Measurements from ENCODE around the gene RTN4RL2. TPM values are rescaled to one million over a fixed set of nuclear protein-coding genes. Genes with fewer than 3 reads are reported as not detected.
A peak's percentile ranks its signal among the peaks of the same experiment; 100 is the strongest.

The RTN4RL2 gene
- total and polyA plus RNA-seq, 12 donors: 0.33 to 1.5 (median 0.90) TPM

DNA sequence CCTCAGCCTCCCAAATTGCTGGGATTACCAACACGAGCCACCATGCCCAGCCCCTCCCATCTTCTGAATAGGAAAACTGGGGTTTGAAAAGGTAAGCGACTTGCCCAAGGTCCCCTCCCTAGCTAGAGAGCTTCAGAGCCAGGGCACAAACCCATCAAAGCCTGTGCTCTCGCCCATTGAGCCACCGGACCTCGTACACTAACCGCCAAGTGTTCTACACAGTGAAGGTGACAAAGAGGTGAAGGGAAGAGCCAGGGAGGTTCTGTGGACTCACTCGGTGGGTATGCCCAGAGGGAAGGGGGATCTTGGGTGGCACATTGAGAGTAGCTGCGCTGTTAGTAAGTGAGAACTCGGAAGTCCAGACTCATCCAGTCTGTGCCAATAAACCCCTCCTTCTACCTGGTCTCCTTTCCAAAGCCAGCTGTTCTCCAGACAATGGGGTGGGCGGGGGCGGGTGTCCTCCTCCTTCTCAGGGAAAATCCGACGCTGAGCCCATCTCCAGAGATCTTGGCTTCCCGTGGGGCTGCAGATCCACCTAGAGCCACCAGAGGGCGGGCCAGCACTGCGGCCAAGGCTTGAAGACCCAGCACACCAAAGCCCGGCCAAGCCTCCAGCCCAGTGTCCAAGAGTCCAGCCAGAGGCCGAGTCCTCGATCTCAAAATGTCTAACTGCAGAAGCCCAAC, 3.2 kb upstream of the RTN4RL2 start:
- TF ChIP-seq, protein P1, sequence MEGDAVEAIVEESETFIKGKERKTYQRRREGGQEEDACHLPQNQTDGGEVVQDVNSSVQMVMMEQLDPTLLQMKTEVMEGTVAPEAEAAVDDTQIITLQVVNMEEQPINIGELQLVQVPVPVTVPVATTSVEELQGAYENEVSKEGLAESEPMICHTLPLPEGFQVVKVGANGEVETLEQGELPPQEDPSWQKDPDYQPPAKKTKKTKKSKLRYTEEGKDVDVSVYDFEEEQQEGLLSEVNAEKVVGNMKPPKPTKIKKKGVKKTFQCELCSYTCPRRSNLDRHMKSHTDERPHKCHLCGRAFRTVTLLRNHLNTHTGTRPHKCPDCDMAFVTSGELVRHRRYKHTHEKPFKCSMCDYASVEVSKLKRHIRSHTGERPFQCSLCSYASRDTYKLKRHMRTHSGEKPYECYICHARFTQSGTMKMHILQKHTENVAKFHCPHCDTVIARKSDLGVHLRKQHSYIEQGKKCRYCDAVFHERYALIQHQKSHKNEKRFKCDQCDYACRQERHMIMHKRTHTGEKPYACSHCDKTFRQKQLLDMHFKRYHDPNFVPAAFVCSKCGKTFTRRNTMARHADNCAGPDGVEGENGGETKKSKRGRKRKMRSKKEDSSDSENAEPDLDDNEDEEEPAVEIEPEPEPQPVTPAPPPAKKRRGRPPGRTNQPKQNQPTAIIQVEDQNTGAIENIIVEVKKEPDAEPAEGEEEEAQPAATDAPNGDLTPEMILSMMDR (IDR thresholded peaks at IDR 0.05): peak; percentile 99
- peak; percentile 89 to 90 for DNase-seq
- Histone ChIP-seq H3K27me3 (peaks cover 13 to 52% (median 44%) of the 10 kb centered on the region in 7 donors), H3K4me3 (peak overlapping the region in 1 of 10 donors; percentile 16), H3K36me3 (no peaks in the 10 kb centered on the region), H3K9me3 (no peaks in the 10 kb centered on the region), H3K27ac (no peak overlapping the region), H3K4me1 (peaks cover 4 to 42% (median 35%) of the 10 kb centered on the region in 9 donors)
- WGBS, 2 donors: 9 to 10% methylated on average over 19 of the region's 19 CpGs
- intact Hi-C loops (cut with DNase I): loop anchor here (2.0 to 10.0 kb wide), 12 partner anchors 70 to 1058 kb away; partner anchors contain the start of genes YPEL4 (in 5 of the 10) and TIMM10 (in 1 of the 10)
- peak; percentile 85 to 92 (median 87) for ATAC-seq

- H3K4me3 ChIP-seq: peak overlapping the region in 1 of 10 donors; percentile 16
- H3K27ac ChIP-seq: no peak overlapping the region
- no peaks in the 10 kb centered on the region for H3K9me3 ChIP-seq
- WGBS, 2 donors: 7 to 19% methylated on average over 7 of the region's 7 CpGs
- H3K36me3 ChIP-seq: no peaks in the 10 kb centered on the region
- intact Hi-C loops (cut with DNase I): loop anchor here (1.0 to 10.0 kb wide), 15 partner anchors 23 to 1057 kb away; partner anchors contain the start of genes YPEL4 (in 5 of the 10) and TIMM10 (in 1 of the 10)
- H3K4me1 ChIP-seq: peaks cover 4 to 42% (median 35%) of the 10 kb centered on the region in 9 donors
- TF ChIP-seq, protein P1 (IDR thresholded peaks at IDR 0.05): peak in 3 of 9 donors; percentile 8 to 38 (median 14)
- DNase-seq (no peak), ATAC-seq (peak in 1 of 8 donors; percentile 3)
- H3K27me3 ChIP-seq: peaks cover 13 to 56% (median 47%) of the 10 kb centered on the region in 7 donors
Measured at GRCh38 chr11:57457643-57458023, 2.7 kb upstream of the RTN4RL2 start.

DNA sequence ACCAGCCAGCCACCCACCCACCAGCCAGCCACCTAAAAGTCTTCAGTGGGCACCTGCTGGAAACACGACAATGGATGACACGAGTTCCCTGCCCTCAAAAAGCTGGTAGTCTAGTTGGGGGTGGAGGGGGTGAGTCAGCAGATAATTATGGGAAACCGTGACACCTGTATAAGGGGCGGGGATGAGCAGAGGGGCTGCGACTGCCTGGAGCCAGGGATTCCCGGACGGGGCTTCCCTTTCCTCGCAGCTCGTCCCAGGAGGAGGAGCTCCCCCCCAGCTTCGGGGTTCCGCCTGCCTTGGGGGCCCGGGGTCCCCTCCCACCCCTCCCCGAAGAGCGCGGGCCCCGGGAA, 2.3 kb upstream of the RTN4RL2 start:
- Histone ChIP-seq H3K27ac (peak overlapping the region in 1 of 10 donors; percentile 6), H3K4me1 (peaks cover 4 to 42% (median 35%) of the 10 kb centered on the region in 9 donors), H3K9me3 (no peaks in the 10 kb centered on the region), H3K27me3 (peaks cover 13 to 59% (median 47%) of the 10 kb centered on the region in 7 donors), H3K36me3 (no peaks in the 10 kb centered on the region), H3K4me3 (peak overlapping the region in 9 of 10 donors; percentile 35 to 57 (median 51))
- ATAC-seq (peak in 2 of 8 donors; percentile 5 to 8), DNase-seq (no peak)
- WGBS, 2 donors: 2 to 4% methylated on average over 9 to 16 of the region's 16 CpGs
- TF ChIP-seq, protein P1 (IDR thresholded peaks at IDR 0.05): no peak
- intact Hi-C loops (cut with DNase I): loop anchor here (1.0 to 10.0 kb wide), 13 partner anchors 23 to 1057 kb away; partner anchors contain the start of gene YPEL4 (in 5 of the 10)

- DNase-seq (peak; percentile 52 to 70), ATAC-seq (peak; percentile 43 to 70 (median 55))
- peak overlapping the region in 9 of 10 donors; percentile 35 to 57 (median 51) for H3K4me3 ChIP-seq
- H3K9me3 ChIP-seq: no peaks in the 10 kb centered on the region
- peaks cover 13 to 64% (median 47%) of the 10 kb centered on the region in 7 donors for H3K27me3 ChIP-seq
- WGBS, 2 donors: 0 to 1% methylated on average over 38 to 44 of the region's 44 CpGs
- intact Hi-C loops (cut with DNase I): loop anchor here (1.0 to 10.0 kb wide), 13 partner anchors 22 to 1056 kb away; partner anchors contain the start of gene YPEL4 (in 5 of the 10)
- H3K27ac ChIP-seq: peak overlapping the region in 2 of 10 donors; percentile 6 to 20
- H3K36me3 ChIP-seq: no peaks in the 10 kb centered on the region
- peaks cover 4 to 42% (median 35%) of the 10 kb centered on the region in 9 donors for H3K4me1 ChIP-seq
- TF ChIP-seq, protein P1 (IDR thresholded peaks at IDR 0.05): peak; percentile 64 to 87 (median 81)
Measured at GRCh38 chr11:57458410-57459163, 1.7 kb upstream of the RTN4RL2 start.

All from heart right ventricle (tissue), 16 donors.